Measurements from ENCODE around the gene AFG1L.

GRCh38 chr6:108434222-108434621, 139.4 kb downstream of the AFG1L start:
- TF ChIP-seq CTCF (IDR thresholded peaks at IDR 0.05) (no peak), POLR2A (IDR thresholded peaks at IDR 0.05) (no peak)
